GM18511 (cell line): ENCODE measurements around the gene CLMN.
A peak's percentile ranks its signal among the peaks of the same experiment; 100 is the strongest.

Experiments used
- ATAC-seq: cut with Tn5 transposase; IDR thresholded peaks from one replicate; pipeline ENCODE4 v1.9.1; 2021; ENCODE audit warnings: mild to moderate bottlenecking, moderate library complexity; ENCODE audit not compliant: unreplicated experiment

CLMN gene

GRCh38 chr14:95264271-95264973 lies 55.3 kb downstream of the CLMN start:
- ATAC-seq = no peak

DNA sequence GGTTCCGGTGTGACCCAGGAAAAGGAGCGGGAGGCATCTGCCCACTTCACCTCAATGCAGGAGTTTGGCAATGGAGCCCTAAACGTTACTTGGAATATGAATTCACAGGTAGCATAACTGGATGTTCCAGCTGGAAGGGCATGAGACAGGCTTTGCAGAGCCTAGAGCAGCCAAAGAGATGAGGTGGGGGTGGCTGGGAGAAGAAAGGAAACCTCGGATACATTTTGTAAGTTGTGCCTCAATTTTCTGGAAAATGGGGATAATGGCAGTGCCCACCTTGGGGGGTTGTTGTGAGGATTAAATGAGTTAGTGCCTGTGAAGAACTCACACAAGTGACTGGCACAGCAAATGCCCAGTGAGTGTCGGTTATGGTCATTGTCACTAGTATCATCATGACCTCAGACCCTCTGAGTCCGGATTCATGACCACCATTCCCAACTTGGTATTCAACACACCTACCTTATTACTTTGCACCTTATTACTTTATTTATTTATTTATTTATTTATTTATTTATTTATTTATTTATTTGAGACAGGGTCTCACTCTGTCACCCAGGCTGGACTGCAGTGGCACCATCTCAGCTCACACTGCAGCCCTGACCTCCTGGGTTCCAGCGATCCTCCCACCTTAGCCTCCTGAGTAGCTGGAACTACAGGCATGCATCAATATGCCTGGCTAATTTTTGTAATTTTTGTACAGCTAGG lies 56.0 kb downstream of the CLMN start:
- no peak for ATAC-seq

DNA sequence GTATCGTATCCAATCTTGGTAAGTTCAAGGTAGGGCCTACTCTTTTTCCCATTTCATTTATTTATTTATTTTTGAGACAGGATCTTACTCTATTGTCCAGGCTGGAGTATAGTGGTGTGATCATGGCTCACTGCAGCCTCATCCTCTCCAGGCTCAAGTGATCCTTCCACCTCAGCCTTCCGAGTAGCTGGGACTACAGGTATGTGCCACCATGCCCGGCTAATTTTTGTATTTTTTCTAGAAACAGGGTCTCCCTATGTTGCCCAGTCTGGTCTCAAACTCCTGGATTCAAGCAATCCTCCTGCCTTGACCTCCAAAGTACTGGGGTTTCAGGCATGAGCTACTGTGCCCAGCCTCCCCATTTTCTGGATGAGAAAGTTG lies 57.2 kb downstream of the CLMN start:
- no peak for ATAC-seq

GRCh38 chr14:95261616-95262510 lies 57.8 kb downstream of the CLMN start:
- no peak for ATAC-seq

DNA sequence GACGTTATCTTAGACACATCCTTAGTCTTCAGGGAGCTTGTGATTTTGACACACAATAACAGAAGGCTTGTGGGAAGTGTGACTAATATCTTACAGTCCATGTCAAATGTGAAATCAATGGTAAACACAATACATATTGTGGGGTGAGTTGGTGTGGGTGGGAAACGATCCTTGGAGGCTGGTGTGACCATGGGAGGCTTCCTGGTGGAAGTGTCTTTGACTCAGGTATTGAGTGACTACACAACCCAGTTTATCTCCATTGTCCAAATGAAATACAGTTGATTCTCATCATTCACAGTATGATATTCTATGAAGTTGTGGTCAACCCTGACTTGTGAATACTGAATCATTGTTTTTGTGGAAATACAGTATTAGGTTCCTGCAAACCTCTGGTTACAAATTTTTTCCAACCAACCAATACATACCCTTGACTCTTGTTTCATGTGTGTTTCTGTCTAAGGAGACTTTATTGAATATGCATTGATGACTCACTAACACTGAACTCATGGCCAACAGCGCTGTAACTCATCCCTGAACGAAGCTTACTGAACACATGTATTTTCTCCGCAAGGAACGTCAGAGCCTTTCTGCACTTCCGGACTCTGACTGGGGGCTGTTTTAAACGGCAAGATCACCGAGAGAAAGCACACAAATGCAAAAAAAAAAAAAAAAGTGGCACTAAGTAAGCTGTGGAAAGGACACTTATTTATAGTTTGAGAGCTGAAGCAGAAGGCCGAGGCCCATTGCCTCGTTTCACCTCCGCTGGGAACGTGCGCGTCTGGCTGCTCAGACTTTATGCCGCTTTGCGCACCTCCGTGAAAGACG lies 59.0 kb downstream of the CLMN start:
- no peak for ATAC-seq

- ATAC-seq = no peak
Observed at GRCh38 chr14:95258754-95259593, 60.7 kb downstream of the CLMN start.

DNA sequence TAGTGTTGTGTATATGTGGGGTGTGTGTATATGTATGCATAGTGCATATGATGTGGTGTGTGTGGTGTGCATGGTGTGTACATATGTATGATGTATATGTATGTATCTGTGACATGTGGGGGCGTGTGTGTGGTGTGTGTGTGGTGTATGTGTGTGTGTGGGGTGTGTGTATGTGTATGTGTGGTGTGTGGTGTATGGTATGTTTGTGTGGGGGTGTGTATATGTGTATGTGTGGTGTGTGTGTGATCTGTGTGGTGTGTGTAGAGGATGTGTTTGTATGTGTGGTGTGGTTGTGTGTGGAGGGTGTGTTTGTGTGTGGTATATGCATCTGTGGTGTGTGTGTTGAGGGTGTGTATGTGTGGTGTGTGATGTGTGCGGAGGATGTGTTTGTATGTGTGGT lies 61.6 kb downstream of the CLMN start:
- ATAC-seq = no peak

DNA sequence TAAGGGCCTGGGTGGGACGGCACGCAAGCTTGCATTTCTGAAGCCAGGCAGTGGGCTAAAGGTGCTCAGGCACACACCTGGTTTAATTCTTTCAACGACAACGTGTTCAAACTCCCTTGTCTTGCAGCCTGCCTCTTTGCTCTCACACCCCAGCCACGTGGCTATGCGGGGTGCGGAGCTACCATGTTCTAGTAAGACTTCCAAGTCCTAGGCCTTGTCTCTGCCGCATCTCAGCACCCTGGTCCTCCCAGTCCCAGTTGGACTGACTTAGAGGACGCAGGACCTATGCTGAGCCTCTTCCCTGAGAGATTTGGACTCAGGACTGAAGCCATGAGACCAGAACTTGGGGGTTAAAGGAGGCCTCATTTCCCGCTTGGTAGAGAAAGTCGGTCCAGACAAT lies 62.2 kb downstream of the CLMN start:
- ATAC-seq = no peak

- no peak for ATAC-seq
Observed at GRCh38 chr14:95256776-95257060, 63.0 kb downstream of the CLMN start.

DNA sequence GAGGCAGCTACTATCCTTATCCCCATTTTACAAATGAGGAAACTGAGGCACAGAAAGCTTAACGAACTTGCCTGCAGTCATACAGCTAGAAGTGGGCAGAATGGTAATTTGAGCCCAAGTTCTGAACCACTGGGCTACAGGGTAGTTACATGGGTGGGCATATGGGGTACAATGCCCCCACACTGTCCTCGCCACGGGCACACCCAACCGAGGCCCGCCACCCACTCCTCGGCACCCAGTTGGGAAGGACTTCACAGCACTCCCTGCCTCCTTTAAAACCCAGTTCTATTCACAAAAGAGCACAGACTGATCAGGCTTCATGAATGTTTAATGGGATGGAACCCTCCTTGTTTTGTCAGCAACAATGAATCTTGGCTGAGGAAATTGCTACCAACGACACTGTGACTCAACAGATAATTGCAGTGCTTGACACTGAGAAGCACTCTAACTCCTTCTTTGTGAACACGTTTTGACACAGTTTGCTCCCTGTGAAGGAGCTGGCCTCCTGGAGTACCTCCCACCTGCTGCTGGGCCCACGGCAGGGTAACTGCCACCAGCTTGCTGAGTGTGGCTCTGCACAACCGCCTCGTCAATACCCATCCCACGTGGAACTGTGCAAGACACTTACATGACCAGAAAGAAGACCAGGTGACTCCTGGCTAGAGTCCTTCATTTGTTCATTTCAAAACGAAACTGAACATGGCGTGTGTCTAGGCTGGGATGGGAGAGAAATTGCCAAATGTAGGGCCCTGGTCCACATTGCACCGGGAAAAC lies 63.5 kb downstream of the CLMN start:
- no peak for ATAC-seq

- peak; percentile 17 for ATAC-seq
Observed at GRCh38 chr14:95255487-95255886, 64.2 kb downstream of the CLMN start.

- peak; percentile 76 for ATAC-seq
Observed at GRCh38 chr14:95255013-95255412, 64.7 kb downstream of the CLMN start.

DNA sequence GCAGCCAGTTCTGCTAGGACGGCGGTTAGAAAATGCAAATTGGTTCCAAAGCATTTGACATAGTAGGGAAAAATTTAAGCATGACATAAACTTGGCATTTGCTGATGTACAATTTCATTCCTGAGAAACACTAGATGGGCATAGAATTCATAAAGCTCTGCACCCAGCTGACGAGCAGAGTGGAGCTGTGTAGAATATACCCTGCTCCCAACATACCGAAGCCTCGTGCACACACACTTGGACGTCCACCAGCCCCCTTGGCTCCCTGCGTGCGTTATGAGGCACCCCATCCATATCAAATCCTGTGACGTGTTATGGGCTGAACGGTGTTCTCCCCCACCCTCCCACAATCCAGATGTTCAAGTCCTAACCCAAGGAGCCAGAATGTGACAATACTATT lies 65.4 kb downstream of the CLMN start:
- no peak for ATAC-seq

DNA sequence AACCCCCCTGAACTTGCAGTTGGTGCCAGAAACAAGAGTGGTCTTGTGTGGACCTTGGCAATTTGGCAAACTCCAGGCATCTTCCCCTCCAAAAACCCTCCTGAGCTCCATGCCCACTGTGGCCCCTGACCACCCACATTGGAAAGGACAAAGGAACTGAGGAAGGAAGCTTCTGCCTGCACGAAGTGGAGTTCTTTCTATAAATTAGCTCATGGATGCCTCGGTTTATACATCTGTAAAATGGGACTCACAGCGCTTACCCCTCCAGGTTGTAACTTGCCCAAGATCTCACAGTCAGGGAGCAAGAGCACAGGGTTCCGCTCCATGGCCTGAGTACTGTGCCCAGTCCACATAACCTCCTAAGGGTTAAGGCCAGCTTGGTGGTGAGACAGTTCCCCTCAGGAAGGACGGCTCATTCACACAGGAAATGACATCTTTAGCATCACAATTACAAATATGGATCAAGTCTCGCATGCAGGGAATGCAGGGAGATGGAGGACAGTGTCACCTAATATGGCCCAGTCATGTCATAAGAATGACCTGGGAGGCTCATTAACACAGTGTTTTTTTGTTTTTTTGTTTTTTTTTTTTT lies 66.6 kb downstream of the CLMN start:
- no peak for ATAC-seq

GRCh38 chr14:95252219-95252618 lies 67.5 kb downstream of the CLMN start:
- ATAC-seq = no peak

GRCh38 chr14:95250936-95251335 lies 68.8 kb downstream of the CLMN start:
- no peak for ATAC-seq

- ATAC-seq = no peak
Observed at GRCh38 chr14:95250140-95250769, 69.5 kb downstream of the CLMN start.

GRCh38 chr14:95248432-95248831 lies 71.3 kb downstream of the CLMN start:
- no peak for ATAC-seq

DNA sequence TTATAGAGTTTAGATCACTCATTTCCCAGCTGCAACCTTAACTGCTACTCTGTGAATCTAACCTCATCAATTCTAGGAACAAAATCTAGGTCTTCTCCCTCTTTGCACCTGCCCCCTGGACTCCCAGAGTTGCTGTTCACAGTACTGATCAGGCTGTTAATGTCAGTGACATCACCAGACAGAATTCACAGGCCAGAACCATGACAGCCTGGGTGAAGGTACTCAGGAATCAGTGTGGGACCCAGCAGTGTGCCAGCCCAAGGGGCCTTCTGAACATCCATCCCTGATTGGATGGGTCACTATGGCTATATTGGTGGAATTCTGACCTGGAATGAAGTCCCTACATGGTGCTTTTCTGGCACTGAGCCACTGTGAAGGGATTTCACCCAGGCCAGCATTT lies 72.8 kb downstream of the CLMN start:
- ATAC-seq = no peak
